ENCODE measurements around the gene C1S.

The C1S gene

DNA sequence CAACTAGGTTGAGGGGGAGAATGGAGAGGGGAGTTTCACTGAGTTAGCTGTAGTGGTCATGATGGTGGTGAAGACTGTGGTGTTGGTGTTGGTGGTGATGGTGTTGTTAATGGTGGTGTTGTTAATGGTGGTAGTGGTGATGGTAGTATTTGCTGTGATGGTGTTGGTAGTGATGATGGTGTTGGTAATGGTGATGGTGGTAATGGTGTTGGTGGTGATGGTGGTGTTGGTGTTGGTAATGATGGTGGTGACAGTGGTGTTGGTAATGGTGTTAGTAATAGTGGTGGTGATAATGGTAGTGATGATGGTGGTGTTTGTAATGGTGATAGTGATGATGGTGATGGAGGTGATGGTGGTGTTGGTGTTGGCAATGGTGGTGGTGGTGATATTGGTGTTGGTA is 22.6 kb downstream of the C1S start:
- FAIRE-seq (no peak), DNase-seq (ENCODE audit: insufficient read length, low spot score) (no peak)

GRCh38 chr12:7089196-7089871 is 28.8 kb downstream of the C1S start:
- DNase-seq (ENCODE audit: insufficient read length, low spot score) (no peak), FAIRE-seq (no peak)
- TF ChIP-seq POLR2AphosphoS5 (IDR thresholded peaks at IDR 0.05; ENCODE audit: low read depth, low read length) (no peak), PAX5 (IDR thresholded peaks at IDR 0.05; ENCODE audit: insufficient read depth, low read length, severe bottlenecking) (no peak), POU2F2 (IDR thresholded peaks at IDR 0.05; ENCODE audit: low read depth, low read length) (no peak), TAF1 (IDR thresholded peaks at IDR 0.05; ENCODE audit: low read depth, low read length) (no peak), SPI1 (IDR thresholded peaks at IDR 0.05; ENCODE audit: low read depth, low read length) (no peak), POLR2A (IDR thresholded peaks at IDR 0.05; ENCODE audit: low read depth, low read length) (no peak)

More for the DNA sequence above, 22.6 kb downstream of the C1S start:
- TF ChIP-seq POLR2AphosphoS5 (IDR thresholded peaks at IDR 0.05; ENCODE audit: low read depth, low read length) (no peak), POU2F2 (IDR thresholded peaks at IDR 0.05; ENCODE audit: low read depth, low read length) (no peak), POLR2A (IDR thresholded peaks at IDR 0.05; ENCODE audit: low read depth, low read length) (no peak), SPI1 (IDR thresholded peaks at IDR 0.05; ENCODE audit: low read depth, low read length) (no peak), PAX5 (IDR thresholded peaks at IDR 0.05; ENCODE audit: insufficient read depth, low read length, severe bottlenecking) (no peak), TAF1 (IDR thresholded peaks at IDR 0.05; ENCODE audit: low read depth, low read length) (no peak)

DNA sequence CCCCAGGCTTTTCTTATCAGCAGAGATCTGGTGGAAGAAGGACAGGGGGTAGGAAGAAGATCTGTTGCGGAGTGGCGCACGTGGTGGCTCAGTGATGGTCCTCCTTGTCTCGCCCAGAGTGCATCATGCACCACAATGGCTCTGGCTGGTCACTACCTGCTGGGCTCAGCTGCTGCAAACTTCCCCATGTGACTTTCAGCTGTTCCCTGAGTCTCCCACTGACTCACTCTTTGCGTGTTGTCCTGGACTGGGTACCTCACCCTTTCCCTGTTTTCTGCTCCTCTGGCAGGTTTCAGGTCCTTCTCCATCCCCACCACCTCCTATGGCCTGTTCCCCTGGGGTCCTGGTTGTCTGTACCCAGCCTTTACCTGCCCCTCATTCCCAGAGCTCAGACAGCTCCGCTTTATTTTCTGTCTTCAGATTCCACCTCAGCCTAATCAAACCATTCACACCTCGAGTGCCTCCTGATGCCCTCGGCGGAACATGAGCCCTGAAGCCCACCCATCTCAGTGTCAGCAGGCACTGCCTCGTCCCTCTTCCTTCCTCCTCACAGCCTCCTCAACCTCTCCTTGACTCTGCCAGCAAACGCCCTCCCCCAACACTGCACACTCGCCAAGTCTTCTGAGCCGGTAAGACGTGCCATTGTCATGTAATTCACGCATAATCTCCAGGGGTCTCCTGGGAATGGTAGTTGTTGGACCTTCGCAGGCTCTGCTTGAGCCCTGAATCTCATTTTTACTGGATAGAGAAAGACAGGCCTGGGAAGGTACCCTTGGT is 29.9 kb downstream of the C1S start:
- DNase-seq (ENCODE audit: insufficient read length, low spot score), result no peak
- no peak for TF ChIP-seq PAX5 (IDR thresholded peaks at IDR 0.05; ENCODE audit: insufficient read depth, low read length, severe bottlenecking)
- no peak for TF ChIP-seq POLR2A (IDR thresholded peaks at IDR 0.05; ENCODE audit: low read depth, low read length)
- no peak for TF ChIP-seq POU2F2 (IDR thresholded peaks at IDR 0.05; ENCODE audit: low read depth, low read length)
- no peak for TF ChIP-seq TAF1 (IDR thresholded peaks at IDR 0.05; ENCODE audit: low read depth, low read length)
- TF ChIP-seq SPI1 (IDR thresholded peaks at IDR 0.05; ENCODE audit: low read depth, low read length), result no peak
- TF ChIP-seq POLR2AphosphoS5 (IDR thresholded peaks at IDR 0.05; ENCODE audit: low read depth, low read length), result no peak
- no peak for FAIRE-seq

DNA sequence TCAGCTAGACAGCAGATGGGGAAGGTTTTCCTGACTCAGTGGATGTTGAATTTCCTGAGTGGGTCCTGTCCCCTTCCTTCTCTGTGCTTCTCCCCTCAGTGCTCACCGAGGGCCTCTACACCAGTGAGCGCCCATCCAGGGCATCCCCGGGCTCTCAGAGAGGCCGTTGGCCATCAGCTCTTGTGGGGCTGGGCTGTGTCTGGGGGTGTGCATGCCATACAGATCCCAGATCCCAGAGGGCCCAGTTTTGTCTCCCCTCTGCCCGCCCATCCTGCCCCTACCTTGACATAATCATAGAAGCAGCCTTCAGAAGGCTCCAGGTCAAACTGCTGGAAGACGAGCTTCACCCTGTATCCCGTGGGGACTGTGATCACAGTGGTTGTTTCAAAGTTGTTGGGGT is 30.7 kb downstream of the C1S start:
- no peak for TF ChIP-seq PAX5 (IDR thresholded peaks at IDR 0.05; ENCODE audit: insufficient read depth, low read length, severe bottlenecking)
- TF ChIP-seq POLR2AphosphoS5 (IDR thresholded peaks at IDR 0.05; ENCODE audit: low read depth, low read length), result no peak
- FAIRE-seq (no peak), DNase-seq (ENCODE audit: insufficient read length, low spot score) (no peak)

- no peak for TF ChIP-seq POLR2AphosphoS5 (IDR thresholded peaks at IDR 0.05; ENCODE audit: low read depth, low read length)
- TF ChIP-seq TAF1 (IDR thresholded peaks at IDR 0.05; ENCODE audit: low read depth, low read length), result no peak
- TF ChIP-seq SPI1 (IDR thresholded peaks at IDR 0.05; ENCODE audit: low read depth, low read length), result no peak
- TF ChIP-seq POU2F2 (IDR thresholded peaks at IDR 0.05; ENCODE audit: low read depth, low read length), result no peak
- FAIRE-seq (no peak), DNase-seq (ENCODE audit: insufficient read length, low spot score) (peak; percentile 18)
Observed at GRCh38 chr12:7091660-7092228, 31.2 kb downstream of the C1S start.

- FAIRE-seq, result peak; percentile 87
- peak; percentile 56 for DNase-seq (ENCODE audit: insufficient read length, low spot score)
- TF ChIP-seq SPI1 (IDR thresholded peaks at IDR 0.05; ENCODE audit: low read depth, low read length) (no peak), POU2F2 (IDR thresholded peaks at IDR 0.05; ENCODE audit: low read depth, low read length) (peak; percentile 83; the same call in 1 of the 2 replicates)
Observed at GRCh38 chr12:7092229-7092985, 31.9 kb downstream of the C1S start, which contains the start of gene C1R. C1R (minus strand) TSS chr12:7092445; CDS start chr12:7092388, 57 bp downstream.

DNA sequence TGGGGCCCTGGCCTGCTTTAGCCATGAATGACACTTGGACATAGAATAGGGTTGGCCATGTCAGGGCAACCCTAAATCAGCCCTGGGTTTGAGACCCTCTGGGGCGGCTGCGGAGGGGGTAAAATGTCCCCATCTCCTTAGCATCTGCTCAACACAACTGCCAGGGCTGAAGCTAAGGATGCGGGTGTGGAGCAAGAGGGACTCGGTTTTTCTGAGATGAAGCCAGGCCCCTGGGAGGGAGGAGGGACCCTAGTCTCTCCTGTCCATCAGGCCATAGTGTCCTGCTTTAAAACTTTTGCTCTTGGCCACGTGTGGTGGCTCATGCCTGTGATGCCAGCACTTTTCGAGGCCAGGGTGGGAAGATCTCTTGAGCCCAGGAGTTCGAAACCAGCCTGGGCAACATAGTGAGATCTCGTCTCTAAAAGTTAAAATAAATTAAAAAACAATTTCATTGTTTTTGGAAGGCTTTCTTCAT is 32.5 kb downstream of the C1S start:
- no peak for TF ChIP-seq TAF1 (IDR thresholded peaks at IDR 0.05; ENCODE audit: low read depth, low read length)
- TF ChIP-seq POLR2AphosphoS5 (IDR thresholded peaks at IDR 0.05; ENCODE audit: low read depth, low read length), result no peak
- TF ChIP-seq PAX5 (IDR thresholded peaks at IDR 0.05; ENCODE audit: insufficient read depth, low read length, severe bottlenecking), result no peak
- TF ChIP-seq SPI1 (IDR thresholded peaks at IDR 0.05; ENCODE audit: low read depth, low read length), result no peak
- no peak for TF ChIP-seq POLR2A (IDR thresholded peaks at IDR 0.05; ENCODE audit: low read depth, low read length)
- no peak for TF ChIP-seq POU2F2 (IDR thresholded peaks at IDR 0.05; ENCODE audit: low read depth, low read length)
- no peak for DNase-seq (ENCODE audit: insufficient read length, low spot score)
- no peak for FAIRE-seq

GRCh38 chr12:7093486-7093885 is 33.0 kb downstream of the C1S start:
- no peak for FAIRE-seq
- TF ChIP-seq POLR2A (IDR thresholded peaks at IDR 0.05; ENCODE audit: low read depth, low read length) (no peak), PAX5 (IDR thresholded peaks at IDR 0.05; ENCODE audit: insufficient read depth, low read length, severe bottlenecking) (no peak), TAF1 (IDR thresholded peaks at IDR 0.05; ENCODE audit: low read depth, low read length) (no peak), SPI1 (IDR thresholded peaks at IDR 0.05; ENCODE audit: low read depth, low read length) (no peak), POLR2AphosphoS5 (IDR thresholded peaks at IDR 0.05; ENCODE audit: low read depth, low read length) (no peak)
- no peak for DNase-seq (ENCODE audit: insufficient read length, low spot score)

GRCh38 chr12:7093892-7094291 is 33.4 kb downstream of the C1S start:
- DNase-seq (ENCODE audit: insufficient read length, low spot score), result no peak
- TF ChIP-seq POLR2AphosphoS5 (IDR thresholded peaks at IDR 0.05; ENCODE audit: low read depth, low read length) (no peak), POU2F2 (IDR thresholded peaks at IDR 0.05; ENCODE audit: low read depth, low read length) (no peak), SPI1 (IDR thresholded peaks at IDR 0.05; ENCODE audit: low read depth, low read length) (no peak), TAF1 (IDR thresholded peaks at IDR 0.05; ENCODE audit: low read depth, low read length) (no peak), PAX5 (IDR thresholded peaks at IDR 0.05; ENCODE audit: insufficient read depth, low read length, severe bottlenecking) (no peak), POLR2A (IDR thresholded peaks at IDR 0.05; ENCODE audit: low read depth, low read length) (no peak)
- FAIRE-seq, result no peak

All from GM12891 (cell line).